ENCODE measurements around the gene STT3A.

The STT3A gene

GRCh38 chr11:125588505-125588904 is 4.1 kb upstream of the STT3A start:
- DNase-seq (ENCODE audit: low read depth, low spot score) = no peak

GRCh38 chr11:125591649-125592304 is 875 bp upstream of the STT3A start:
- DNase-seq (ENCODE audit: low read depth, low spot score) = no peak

GRCh38 chr11:125593114-125593820 is 615 bp downstream of the STT3A start:
- DNase-seq (ENCODE audit: low read depth, low spot score) = peak; percentile 17

GRCh38 chr11:125594958-125595357 is 2.3 kb downstream of the STT3A start:
- no peak for DNase-seq (ENCODE audit: low read depth, low spot score)

GRCh38 chr11:125600663-125601062 is 8.0 kb downstream of the STT3A start:
- no peak for DNase-seq (ENCODE audit: low read depth, low spot score)

GRCh38 chr11:125603207-125603606 is 10.6 kb downstream of the STT3A start:
- DNase-seq (ENCODE audit: low read depth, low spot score) = no peak

GRCh38 chr11:125605417-125605816 is 12.8 kb downstream of the STT3A start:
- DNase-seq (ENCODE audit: low read depth, low spot score) = no peak

GRCh38 chr11:125609545-125609944 is 16.9 kb downstream of the STT3A start:
- DNase-seq (ENCODE audit: low read depth, low spot score) = no peak

GRCh38 chr11:125618383-125618782 is 25.7 kb downstream of the STT3A start:
- no peak for DNase-seq (ENCODE audit: low read depth, low spot score)

GRCh38 chr11:125621995-125622394 is 29.3 kb downstream of the STT3A start:
- no peak for DNase-seq (ENCODE audit: low read depth, low spot score)

- DNase-seq (ENCODE audit: low read depth, low spot score) = no peak
Measured at GRCh38 chr11:125623064-125623463, 30.4 kb downstream of the STT3A start.

GRCh38 chr11:125624756-125625213 is 32.1 kb downstream of the STT3A start, which contains the start of gene CHEK1:
Gene CHEK1, plus strand, starts transcription at chr11:125625163. Its CDS starts 1,606 bp downstream, at chr11:125626769.
- no peak for DNase-seq (ENCODE audit: low read depth, low spot score)

- peak; percentile 17 for DNase-seq (ENCODE audit: low read depth, low spot score)
Measured at GRCh38 chr11:125625225-125625629, 32.6 kb downstream of the STT3A start.

GRCh38 chr11:125625630-125626287 is 33.1 kb downstream of the STT3A start:
- DNase-seq (ENCODE audit: low read depth, low spot score) = peak; percentile 65

GRCh38 chr11:125626288-125626950 is 33.8 kb downstream of the STT3A start:
- DNase-seq (ENCODE audit: low read depth, low spot score) = peak; percentile 87

GRCh38 chr11:125627236-125627910 is 34.7 kb downstream of the STT3A start:
- no peak for DNase-seq (ENCODE audit: low read depth, low spot score)

GRCh38 chr11:125637840-125638239 is 45.2 kb downstream of the STT3A start:
- no peak for DNase-seq (ENCODE audit: low read depth, low spot score)

GRCh38 chr11:125638315-125638714 is 45.7 kb downstream of the STT3A start:
- no peak for DNase-seq (ENCODE audit: low read depth, low spot score)

GRCh38 chr11:125645871-125646270 is 53.2 kb downstream of the STT3A start:
- DNase-seq (ENCODE audit: low read depth, low spot score) = no peak

GRCh38 chr11:125649465-125650166 is 57.0 kb downstream of the STT3A start:
- no peak for DNase-seq (ENCODE audit: low read depth, low spot score)

- no peak for DNase-seq (ENCODE audit: low read depth, low spot score)
Measured at GRCh38 chr11:125662689-125663088, 70.0 kb downstream of the STT3A start.
